BLaER1 (cell line): ENCODE results near the gene IGFL4.

ENCODE experiments used
- H3K27ac ChIP-seq: shearing (Covaris generic); formaldehyde crosslinking; 2 replicates; pipeline ENCODE4 v1.8.1; 2022
- H3K27me3 ChIP-seq: shearing (Covaris generic); formaldehyde crosslinking; 2 replicates; pipeline ENCODE4 v1.8.1; 2022
- H3K36me3 ChIP-seq: shearing (Covaris generic); formaldehyde crosslinking; 2 replicates; pipeline ENCODE4 v1.8.1; 2022
- H3K4me1 ChIP-seq: shearing (Covaris generic); formaldehyde crosslinking; 2 replicates; pipeline ENCODE4 v1.8.1; 2022
- H3K4me2 ChIP-seq: shearing (Covaris generic); formaldehyde crosslinking; 2 replicates; pipeline ENCODE4 v1.8.1; 2022
- H3K4me3 ChIP-seq: shearing (Covaris generic); formaldehyde crosslinking; 2 replicates; pipeline ENCODE4 v1.8.1; 2022
- H3K9ac ChIP-seq: shearing (Covaris generic); formaldehyde crosslinking; 2 replicates; pipeline ENCODE4 v1.8.1; 2022
- H3K9me3 ChIP-seq: shearing (Covaris generic); formaldehyde crosslinking; 2 replicates; pipeline ENCODE4 v1.8.1; 2022
- H4K20me1 ChIP-seq: shearing (Covaris generic); formaldehyde crosslinking; 2 replicates; pipeline ENCODE4 v1.8.1; 2022
- Cebpa-rat ChIP-seq: shearing (Covaris generic); IDR thresholded peaks from 2 replicates; pipeline ENCODE4 v1.8.1; 2022

Gene IGFL4

DNA sequence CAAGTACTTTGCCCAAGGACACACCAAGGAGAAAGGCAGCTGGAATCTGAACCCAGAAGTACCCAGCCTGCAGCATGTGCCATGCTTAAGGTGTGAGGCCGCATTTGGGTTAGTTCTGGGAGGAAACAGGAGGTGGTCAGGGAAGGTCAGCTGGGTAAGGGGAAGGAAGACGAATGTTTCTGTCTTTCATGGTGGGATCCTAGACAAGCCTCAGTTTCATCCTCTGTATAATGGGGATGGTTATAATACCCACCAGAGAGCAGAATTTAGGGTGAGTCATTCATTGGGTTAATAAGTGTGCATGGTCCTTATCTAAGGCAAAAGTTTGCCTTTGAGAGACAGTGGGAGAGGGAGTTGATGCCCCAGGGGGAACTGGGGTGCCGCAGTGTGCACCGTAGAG lies 42.0 kb downstream of the IGFL4 start:
- H3K27me3 ChIP-seq = peaks cover 28% of the 10 kb centered on the region
- H3K4me1 ChIP-seq = peaks cover 40% of the 10 kb centered on the region
- H3K36me3 ChIP-seq = peaks cover 36% of the 10 kb centered on the region
- TF ChIP-seq Cebpa-rat = no peak
- no peaks in the 10 kb centered on the region for H3K9me3 ChIP-seq
- H3K27ac ChIP-seq = no peak overlapping the region
- H4K20me1 ChIP-seq = peaks cover 53% of the 10 kb centered on the region
- H3K9ac ChIP-seq = no peak overlapping the region
- no peak overlapping the region for H3K4me3 ChIP-seq
- peak overlapping the region; percentile 53 for H3K4me2 ChIP-seq

DNA sequence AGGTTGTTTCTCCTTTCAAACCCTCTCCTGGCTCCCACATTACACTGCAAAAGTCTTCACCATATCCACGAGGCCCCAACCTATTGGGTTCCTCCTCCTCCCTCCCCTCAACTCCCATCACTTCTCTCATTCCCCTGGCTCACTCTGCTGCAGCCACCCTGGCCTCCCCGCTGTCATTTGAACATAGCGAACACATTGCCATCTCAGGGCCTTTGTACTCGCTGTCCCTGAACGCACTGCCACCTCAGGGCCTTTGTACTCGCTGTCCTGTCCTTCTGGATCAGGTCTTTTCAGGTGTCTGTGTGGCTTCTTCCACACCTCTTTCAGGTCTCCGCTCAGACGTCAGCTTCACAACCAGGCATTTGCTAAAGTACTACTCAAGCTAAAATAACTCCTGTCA lies 43.9 kb downstream of the IGFL4 start:
- Histone ChIP-seq H3K4me1 (peaks cover 40% of the 10 kb centered on the region), H3K27me3 (peaks cover 28% of the 10 kb centered on the region), H3K4me2 (0 out of 2 replicates have a peak overlapping the region, but pooled peaks have one; percentile 87), H3K27ac (no peak overlapping the region), H3K36me3 (peaks cover 24% of the 10 kb centered on the region), H3K9ac (no peak overlapping the region), H4K20me1 (peaks cover 41% of the 10 kb centered on the region), H3K9me3 (no peaks in the 10 kb centered on the region), H3K4me3 (no peak overlapping the region)
- TF ChIP-seq Cebpa-rat = no peak

DNA sequence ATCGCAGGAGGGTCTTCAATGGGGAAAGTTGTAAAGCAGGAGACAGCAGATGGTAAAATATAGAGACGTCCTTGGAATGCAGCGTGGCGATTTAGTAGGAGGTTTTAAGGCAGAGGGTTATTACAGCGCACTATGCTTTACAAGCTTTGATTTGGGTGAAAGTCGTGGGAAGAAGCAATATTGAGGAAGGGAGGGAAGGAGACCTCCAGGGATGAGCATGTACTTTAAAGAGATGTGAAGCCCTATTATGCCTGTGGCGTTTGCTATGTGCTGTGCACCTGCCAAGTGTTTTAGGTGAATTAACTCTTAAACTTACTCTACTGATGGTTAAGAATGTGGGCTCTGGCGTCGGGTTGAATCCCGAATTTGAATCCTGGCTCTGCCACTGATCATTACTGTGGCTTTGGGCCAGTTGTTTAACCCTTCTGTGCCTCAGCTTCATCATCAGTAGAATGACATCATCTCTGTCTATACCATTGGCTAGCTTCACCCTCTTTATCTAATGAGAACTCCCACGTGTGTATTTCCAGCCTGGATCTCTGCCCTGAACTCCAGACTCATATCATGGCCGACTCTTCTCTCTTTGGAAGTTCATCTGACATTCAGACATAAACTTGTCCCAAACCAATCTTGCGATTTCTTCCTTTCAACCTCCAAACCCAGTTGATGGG lies 45.0 kb downstream of the IGFL4 start:
- H3K9ac ChIP-seq = peak overlapping the region; percentile 82
- H4K20me1 ChIP-seq = peaks cover 30% of the 10 kb centered on the region
- H3K4me3 ChIP-seq = peak overlapping the region; percentile 75
- no peaks in the 10 kb centered on the region for H3K9me3 ChIP-seq
- H3K27ac ChIP-seq = peak overlapping the region; percentile 75
- H3K4me2 ChIP-seq = peak overlapping the region; percentile 87
- peaks cover 18% of the 10 kb centered on the region for H3K36me3 ChIP-seq
- peaks cover 27% of the 10 kb centered on the region for H3K27me3 ChIP-seq
- TF ChIP-seq Cebpa-rat = no peak
- peaks cover 40% of the 10 kb centered on the region for H3K4me1 ChIP-seq

DNA sequence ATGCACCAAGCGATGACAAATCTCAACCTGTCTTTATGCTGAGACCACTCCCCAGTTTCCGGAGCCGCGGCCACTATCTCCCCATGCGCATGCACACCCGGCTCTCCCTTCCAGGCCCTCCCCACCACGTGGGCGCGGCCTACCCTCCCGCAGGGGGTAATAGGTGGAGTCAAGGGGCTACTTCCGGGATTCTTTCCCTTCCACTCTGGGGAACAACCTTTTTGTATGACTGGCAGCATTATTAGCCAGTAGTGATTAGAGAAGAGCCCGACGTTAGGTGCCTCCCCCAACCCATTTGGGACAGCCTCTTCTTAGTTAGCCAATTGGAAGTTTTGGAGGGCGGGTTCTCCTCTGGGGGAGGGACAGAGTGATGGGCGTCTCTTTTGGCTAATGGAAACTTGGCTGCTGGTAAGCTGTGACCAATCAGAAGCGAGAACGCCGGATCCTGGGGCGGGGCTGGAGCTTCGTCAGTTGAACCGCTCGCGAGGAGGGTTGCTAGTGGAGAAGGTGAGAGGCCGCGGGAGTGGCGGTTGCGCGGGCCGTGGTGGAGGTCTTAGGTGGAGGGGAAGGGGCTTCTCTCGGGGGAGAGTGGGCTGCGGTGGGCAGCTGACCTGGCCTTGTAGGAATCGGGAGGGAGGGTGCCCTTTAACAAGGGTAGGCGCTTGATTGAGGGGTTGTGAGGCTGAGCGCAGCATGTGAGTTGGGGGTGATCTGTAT lies 45.6 kb downstream of the IGFL4 start, which contains the start of gene CCDC61:
CCDC61 (plus strand) TSS at position 470 of the 717 bp plus-strand sequence. CDS start 7,552 bp downstream, outside the sequence.
- peaks cover 23% of the 10 kb centered on the region for H4K20me1 ChIP-seq
- H3K27me3 ChIP-seq = peaks cover 20% of the 10 kb centered on the region
- no peak for TF ChIP-seq Cebpa-rat
- peaks cover 33% of the 10 kb centered on the region for H3K4me1 ChIP-seq
- H3K4me3 ChIP-seq = peak within 1 kb of the TSS; percentile 75
- no peaks in the 10 kb centered on the region for H3K9me3 ChIP-seq
- H3K9ac ChIP-seq = peak within 1 kb of the TSS; percentile 82
- peak within 1 kb of the TSS; percentile 87 for H3K4me2 ChIP-seq
- peak within 1 kb of the TSS; percentile 75 for H3K27ac ChIP-seq
- peaks cover 18% of the 10 kb centered on the region for H3K36me3 ChIP-seq

DNA sequence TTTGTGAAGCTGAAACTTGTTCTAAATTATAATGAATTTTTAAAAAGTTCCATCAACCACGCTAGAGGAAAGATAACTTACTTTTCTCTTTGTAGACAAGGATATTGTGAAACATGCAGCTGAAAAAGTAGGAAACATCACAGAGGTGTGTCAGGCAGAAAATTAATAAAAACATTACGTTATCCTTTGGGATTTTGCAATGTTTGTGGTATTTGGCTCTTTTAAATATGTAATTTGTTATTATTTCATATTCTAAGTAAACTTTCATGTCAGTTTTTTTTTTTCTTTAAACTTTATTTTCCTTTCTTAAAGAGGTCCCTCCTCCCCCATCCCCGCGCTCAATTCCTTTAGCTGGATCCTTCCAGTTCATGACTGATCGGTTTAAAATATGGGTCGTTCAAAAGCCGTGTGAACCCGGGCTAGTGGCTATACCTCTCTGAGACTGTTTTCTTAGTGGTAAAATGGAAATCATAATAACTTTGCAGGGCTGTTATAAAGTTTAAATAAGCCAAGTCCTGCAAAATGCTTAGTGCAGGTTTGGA lies 46.3 kb downstream of the IGFL4 start:
- Histone ChIP-seq H3K9me3 (no peaks in the 10 kb centered on the region), H3K36me3 (peaks cover 18% of the 10 kb centered on the region), H3K4me3 (peak overlapping the region; percentile 65), H3K27me3 (peaks cover 14% of the 10 kb centered on the region), H3K27ac (no peak overlapping the region), H3K9ac (peak overlapping the region; percentile 40; the same call in 1 of the 2 replicates), H3K4me2 (peak overlapping the region; percentile 83), H3K4me1 (peaks cover 27% of the 10 kb centered on the region), H4K20me1 (peaks cover 17% of the 10 kb centered on the region)
- no peak for TF ChIP-seq Cebpa-rat

DNA sequence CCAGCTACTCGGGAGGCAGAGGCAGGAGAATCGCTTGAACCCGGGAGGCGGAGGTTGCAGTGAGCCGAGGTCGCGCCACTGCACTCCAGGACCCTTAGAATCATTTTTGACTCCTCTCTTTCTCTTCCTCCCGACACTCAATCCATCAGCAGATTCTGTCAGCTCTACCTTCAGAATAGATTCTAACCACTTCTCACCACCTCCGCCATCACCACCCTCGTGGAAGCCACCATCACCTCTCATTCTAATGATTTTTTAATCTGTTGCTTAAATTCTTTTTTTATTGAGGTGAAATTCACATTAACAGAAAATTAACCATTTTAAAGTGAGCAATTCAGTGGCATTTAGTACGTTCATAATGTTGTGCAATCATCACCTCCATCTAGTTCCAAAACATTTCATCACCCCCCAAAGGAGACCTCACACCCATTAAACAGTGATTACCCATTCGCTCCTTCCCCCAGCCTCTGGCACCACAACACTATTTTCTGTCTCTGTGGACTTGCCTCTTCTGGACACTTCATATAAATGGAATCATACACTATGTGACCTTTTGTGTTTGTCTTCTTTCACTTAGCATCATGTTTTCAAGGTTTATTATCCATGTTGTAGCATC lies 50.6 kb downstream of the IGFL4 start:
- H3K27ac ChIP-seq = no peak overlapping the region
- H3K9me3 ChIP-seq = no peaks in the 10 kb centered on the region
- H3K36me3 ChIP-seq = no peaks in the 10 kb centered on the region
- H3K4me3 ChIP-seq = no peak overlapping the region
- H3K9ac ChIP-seq = no peak overlapping the region
- no peaks in the 10 kb centered on the region for H4K20me1 ChIP-seq
- 0 out of 2 replicates have a peak, but pooled peaks have one; percentile 16 for TF ChIP-seq Cebpa-rat
- no peaks in the 10 kb centered on the region for H3K27me3 ChIP-seq
- no peak overlapping the region for H3K4me2 ChIP-seq
- H3K4me1 ChIP-seq = peaks cover 19% of the 10 kb centered on the region
